Measurements from ENCODE around the gene TRAPPC14.
"Not testable (repeated sequence)": the region's sequence is repeated elsewhere in the genome, so short reads cannot be mapped to it uniquely, and the experiment has no call there.

TRAPPC14 gene

DNA sequence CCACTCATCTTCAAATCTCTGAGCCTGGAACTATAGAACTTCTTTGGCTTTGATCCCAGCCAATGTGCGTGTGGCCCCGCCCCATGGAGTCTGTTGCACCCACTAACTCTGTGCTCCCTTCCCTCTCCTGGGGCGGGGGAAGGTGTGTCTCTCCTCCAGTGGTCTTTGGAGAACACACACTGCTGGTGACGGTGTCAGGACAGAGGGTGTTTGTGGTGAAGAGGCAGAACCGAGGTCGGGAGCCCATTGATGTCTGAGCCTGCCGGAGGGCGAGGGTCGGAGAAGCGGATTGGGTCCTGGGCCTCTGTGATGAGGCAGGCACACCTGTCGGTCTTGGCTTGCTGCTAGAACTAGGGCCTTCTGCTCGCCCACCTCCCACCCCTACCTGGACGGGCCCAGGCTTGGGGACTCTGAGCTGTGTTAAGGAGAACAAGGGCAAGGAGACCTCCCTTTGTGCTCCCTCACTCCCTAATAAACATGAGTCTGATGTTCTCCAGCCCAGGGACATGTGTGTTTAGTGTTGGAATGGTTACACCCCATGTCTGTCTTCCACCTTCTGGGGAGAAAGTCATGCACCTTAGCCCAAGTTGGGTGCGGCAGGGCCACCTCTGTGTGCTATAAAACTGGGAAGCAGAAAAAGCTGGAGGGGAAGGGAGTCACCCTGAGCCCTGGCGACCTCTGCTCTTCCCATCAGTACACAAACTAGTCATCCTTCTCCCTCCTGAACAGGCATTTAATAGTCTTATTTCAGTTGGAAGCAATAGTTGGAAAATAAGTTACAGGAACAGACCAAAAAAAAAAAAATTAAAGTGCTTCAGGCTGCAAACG lies 4.6 kb downstream of the TRAPPC14 start:
- DNase-seq, result no peak

DNA sequence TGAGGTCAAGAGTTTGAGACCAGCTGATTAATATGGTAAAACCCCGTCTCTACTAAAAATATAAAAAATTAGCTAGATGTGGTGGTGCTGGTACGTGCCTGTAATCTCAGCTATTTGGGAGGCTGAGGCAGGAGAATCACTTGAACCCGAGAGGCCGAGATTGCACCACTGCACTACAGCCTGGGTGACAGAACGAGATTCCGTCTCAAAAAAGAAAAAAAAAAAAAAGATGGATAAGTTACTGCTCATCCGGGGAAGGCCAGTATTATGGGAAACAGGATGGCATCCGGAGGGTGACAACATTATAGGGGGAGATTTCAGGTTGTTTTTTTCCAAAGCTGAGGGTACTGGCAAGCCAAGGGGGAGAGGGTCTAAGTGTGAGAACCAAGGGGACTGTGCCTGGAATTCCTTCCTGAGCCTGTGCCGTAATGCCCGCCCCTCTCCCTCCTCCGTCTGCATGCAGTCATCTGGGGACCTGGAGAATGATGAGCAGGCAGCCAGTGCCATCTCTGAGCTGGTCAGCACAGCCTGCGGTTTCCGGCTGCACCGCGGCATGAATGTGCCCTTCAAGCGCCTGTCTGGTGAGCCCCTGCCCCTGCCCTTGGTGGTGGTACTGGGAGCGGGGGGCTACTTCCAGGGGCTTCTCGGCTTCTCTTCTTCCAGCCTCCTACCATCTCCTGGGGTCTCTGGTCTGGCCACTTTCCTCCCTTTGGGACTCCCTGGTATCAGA lies 5.4 kb downstream of the TRAPPC14 start:
- DNase-seq, result no peak

DNA sequence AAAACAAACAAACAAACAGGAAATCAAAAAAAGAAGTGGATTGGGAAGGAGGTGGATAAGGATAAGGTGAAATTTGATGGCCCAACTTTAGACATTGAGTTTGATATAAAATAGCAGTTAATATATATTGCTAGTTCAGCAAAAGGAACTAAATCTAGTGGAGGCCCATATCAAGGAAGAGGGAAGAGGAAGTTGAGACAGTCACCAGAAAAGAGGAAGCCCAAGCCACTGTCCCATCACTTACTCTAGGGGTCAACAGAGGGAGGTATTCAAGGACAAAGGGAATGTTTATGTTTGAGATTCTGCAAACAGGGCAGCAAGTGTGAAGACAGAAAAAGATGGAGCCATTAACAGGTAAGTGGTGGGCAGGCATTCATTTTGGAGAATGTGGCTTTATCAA lies 6.1 kb downstream of the TRAPPC14 start:
- DNase-seq, result no peak

DNA sequence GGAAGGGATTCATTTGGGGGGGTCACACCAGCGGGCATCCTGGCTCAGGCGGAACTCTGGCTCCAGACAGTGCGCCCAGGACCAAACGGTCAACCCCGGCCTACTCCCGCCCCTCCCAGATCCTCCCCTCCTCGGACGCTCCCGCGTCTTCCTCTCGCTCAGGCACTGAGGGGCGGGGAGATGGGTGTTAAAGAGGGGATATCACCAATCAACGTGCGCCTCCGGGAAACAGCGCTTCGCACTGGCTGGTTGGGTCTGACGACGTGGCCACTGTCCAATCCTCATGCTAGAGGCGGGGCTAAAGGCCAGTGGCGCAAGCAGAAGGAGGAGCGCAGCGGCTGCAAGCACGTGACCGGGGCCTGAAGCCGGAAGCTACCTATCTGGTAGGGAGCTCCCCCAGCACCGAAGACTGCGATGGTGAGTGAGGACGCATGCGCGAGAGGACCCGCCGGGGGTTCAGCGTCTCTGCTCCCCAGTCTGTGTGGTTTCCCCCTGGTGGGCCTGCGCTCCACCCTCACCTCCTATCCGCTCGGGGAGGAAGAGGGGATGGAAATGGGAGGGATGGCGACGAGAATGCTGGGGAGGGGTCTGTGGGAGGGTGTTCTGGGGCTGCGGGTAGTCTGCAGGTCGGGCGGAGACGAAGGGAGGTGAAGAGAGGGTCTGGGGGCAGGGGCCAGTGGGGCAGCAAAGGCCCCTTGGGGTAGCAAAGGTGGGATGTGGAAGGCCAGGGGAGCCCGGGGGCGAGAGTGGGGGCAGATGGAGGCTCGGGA lies 9.8 kb downstream of the TRAPPC14 start, which contains the start of gene LAMTOR4:
TSS of gene LAMTOR4 (plus strand) at position 360 of the 770 bp plus-strand sequence. CDS start at position 415, 55 bp downstream.
- peak; percentile 99 for DNase-seq

DNA sequence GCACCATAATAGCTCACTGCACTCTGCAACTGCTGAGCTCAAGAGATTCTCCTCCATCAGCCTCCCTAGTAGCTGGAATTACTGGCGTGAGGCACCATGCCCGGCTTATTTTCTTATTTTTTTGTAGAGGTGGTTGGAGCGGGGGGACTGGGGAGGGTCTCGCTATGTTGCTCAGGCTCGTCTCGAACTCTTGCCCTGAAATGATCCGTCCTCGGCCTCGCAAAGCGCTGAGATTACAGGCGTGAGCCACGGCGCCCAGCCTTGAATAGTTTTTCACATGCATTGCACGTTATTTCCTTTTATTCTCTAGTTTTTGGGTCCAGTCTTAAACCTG lies 10.3 kb downstream of the TRAPPC14 start:
- DNase-seq, result no peak

DNA sequence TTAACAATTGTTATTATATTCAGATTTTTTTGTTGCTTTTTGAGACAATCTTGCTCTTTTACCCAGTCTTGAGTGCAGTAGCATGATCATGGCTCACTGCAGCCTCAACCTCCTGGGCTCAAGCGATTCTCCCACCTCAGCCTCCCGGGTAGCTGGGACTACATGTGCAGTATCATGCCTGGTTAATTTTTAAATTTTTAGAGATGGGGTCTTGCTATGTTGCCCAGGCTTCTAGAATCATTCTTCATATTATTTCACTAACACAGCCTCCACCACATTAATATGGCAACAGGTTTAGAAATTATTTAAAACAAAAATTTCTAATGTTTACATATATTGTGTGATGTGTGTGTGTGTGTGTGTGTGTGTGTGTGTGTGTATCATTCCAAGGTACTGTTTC lies 11.2 kb downstream of the TRAPPC14 start:
- no peak for DNase-seq

DNA sequence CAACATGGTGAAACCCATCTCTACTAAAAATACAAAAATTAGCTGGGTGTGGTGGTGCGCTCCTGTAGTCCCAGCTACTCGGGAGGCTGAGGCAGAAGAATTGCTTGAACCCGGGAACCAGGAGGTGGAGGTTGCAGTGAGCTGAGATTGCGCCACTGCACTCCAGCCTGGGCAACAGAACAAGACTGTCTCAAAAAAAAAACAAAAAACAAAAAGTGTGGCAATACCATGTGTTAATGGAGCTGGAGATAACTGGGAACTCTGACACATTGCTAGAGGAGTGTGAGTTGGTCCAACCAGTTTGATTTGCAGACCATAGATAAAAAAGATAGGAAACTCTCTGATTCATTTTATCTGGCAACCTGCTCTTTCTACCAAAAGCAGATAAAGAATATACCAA lies 12.2 kb downstream of the TRAPPC14 start:
- DNase-seq, result peak; percentile 38

DNA sequence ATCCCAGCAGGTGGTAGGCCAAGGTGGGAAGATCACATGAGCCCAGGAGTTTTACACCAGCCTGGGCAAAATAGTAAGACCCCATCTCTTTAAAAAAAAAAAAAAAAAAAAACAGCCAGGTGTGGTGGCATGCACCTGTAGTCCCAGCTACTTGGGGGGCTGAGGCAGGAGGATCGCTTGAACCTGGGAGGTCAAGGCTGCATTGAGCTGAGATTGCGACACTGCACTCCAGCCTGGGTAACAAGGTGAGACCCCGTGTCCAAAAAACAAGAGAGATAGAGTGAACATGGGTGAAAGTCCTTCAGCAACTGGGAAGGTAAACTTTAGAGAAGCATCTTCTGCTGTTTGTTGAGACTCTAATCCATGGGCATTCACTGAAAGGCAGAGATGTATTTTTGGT lies 16.1 kb downstream of the TRAPPC14 start:
- DNase-seq, result no peak

DNA sequence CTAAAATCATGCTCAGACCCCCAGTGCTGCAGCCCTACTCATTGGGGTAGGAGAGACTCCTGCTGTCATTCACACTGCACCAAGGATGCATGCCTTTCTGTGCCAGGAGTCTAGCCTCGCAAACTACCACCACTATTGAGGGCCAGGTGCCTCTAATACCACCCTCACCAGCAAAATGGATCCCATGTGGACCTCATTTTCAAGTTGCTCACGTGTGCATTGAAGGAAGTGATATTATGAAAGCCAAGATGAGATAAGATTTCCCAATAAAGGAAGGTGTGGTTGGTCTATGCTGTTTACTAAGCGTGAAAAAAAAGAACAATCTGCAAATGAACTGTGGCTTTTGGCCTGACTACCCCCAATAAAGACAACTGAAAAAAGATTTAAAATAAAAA lies 17.0 kb downstream of the TRAPPC14 start:
- no peak for DNase-seq

DNA sequence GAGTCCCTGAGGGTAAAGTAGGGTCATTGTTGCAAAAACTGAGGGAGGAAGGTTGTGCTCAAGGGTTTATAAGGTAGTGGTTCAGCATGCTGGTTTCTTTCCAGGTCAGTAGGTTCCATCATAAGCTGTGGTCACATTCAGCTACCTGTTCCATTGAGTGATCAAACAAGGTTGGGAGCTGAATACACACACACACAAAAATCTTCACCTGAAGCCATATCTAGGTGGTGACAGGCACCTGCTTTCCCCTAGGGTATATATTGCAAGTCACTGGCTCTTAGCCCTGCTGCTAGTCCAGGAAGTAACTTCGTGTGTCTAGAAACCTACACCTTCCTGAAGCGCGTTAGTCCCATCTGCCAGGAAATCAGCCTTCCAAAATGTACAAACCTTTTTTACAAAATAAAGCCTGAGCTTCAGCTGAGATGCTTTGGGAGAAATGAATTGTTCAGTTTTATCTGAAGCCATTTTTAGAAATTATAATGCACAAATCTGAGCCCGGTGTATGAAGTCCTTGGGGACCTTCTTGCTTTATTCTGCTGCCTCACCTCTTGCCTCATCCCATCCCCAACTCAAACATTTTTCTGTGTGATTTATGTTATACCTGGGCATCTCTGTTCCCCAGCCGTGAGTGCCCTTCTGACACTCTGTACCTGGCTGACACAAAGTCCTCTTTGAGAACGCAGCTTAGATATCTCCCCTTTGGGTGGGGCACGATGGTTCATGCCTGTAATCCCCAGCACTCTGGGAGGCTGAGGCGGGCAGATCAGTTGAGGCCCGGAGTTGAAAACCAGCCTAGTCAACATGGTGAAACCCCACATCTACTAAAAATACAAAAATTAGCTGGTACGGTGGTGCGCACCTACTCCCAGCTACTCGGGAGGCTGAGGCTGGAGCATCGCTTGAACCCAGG lies 20.4 kb downstream of the TRAPPC14 start:
- DNase-seq, result no peak

DNA sequence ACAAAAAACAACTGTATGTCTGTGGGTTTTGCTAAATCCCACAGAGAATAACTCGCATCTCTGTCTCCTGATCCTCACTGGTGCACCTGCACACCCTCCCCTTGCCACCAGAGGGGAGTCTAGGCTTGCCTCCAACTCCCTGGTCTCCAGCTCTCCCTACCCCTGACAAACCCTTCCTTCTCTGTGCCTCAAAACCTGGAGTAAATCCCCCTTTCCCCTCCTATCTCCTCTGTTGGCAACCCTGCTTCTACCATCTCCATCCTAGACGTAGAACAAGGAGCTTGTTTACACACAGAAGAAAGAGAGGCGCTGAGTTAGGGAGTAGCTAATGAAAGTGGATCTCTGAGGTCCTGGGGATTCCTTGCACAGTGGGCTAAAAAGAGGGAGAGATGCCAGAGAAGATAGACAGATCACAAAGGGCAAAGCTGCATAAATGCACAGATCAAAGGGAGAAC lies 25.8 kb downstream of the TRAPPC14 start:
- DNase-seq, result peak; percentile 64

DNA sequence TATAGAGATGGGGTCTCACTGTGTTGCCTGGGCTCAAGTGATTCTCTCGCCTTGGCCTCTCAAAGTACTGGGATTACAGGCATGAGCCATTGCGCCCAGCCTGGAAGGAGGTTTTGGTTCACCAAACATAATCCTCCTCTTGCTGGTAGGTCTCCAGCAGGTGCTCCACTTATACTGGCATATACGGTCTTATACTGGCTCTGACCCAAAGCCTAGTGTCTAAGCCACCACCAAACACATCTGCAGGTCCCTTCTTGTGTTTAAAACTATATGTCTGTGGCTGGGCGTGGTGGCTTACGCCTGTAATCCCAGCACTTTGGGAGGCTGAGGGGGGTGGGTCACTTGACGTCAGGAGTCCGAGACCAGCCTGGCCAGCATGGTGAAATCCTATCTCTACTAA lies 26.4 kb downstream of the TRAPPC14 start:
- DNase-seq, result no peak

DNA sequence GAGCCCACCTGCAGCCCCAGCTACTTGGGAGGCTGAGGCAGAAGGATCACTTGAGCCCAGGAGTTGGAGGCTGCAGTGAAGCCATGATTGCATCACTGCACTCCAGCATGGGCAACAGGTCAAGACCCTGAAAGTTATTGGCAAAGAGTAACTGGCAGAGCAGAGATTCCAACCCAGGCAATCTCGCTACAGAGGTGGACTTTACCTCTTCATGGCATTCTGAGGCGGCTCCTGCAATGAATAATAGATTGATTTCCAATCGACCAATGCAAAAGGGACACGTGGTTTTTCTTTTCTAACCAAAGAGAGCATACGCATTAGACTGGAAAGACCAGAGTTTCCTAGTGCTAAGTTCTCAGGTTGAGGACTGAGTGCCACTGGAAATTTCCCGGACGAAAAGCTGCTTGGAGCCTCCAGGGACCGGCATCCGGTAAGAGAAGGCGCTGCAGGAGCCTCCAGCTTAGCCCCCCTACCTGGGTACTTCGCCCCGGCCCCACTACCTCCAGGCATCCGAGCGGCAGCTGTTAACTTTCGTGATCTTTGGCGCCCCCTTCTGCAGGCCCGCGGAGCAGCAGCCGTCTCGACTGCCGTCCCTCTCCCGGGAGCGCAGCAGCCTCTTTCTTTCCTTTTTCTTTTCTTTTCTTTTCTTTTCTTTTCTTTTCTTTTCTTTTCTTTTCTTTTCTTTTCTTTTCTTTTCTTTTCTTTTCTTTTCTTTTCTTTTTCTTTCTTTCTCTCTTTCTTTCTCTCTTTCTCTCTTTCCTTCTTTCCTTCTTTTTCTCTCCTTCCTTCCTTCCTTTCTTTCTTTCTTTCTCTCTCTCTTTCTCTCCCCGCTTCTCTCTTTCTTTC lies 27.7 kb downstream of the TRAPPC14 start:
- no peak for DNase-seq

DNA sequence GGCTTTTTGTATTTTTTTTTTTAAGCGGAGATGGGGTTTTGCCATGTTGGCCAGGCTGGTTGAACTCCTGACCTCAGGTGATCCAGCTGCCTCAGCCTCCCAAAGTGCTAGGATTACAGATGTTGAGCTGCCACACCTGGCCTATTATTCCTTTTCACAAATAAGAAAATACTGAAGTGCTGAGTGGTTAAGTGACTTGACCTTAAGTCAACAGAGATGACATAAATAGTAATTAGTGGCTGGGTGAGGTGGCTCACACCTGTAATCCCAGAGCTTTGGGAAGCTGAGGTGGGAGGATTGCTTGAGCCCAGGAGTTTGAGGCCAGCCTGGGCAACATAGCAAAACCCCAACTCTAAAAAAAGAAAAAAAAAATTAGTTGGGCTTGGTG lies 28.3 kb downstream of the TRAPPC14 start:
- DNase-seq, result not testable (repeated sequence)

DNA sequence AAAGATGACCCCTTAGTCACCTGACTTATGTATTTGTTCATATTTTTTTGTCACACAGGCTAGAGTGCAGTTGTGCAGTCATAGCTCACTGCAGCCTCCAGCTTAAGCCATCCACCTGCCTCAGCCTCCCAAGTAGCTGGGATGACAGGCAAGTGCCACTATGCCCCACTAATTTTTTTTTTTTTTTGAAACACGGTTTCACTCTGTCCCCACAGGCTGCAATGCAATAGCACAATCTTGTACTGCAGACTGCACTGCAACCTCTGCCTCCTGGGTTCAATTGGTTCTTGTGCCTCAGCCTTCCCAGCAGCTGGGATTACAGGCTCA lies 29.9 kb downstream of the TRAPPC14 start:
- no peak for DNase-seq

DNA sequence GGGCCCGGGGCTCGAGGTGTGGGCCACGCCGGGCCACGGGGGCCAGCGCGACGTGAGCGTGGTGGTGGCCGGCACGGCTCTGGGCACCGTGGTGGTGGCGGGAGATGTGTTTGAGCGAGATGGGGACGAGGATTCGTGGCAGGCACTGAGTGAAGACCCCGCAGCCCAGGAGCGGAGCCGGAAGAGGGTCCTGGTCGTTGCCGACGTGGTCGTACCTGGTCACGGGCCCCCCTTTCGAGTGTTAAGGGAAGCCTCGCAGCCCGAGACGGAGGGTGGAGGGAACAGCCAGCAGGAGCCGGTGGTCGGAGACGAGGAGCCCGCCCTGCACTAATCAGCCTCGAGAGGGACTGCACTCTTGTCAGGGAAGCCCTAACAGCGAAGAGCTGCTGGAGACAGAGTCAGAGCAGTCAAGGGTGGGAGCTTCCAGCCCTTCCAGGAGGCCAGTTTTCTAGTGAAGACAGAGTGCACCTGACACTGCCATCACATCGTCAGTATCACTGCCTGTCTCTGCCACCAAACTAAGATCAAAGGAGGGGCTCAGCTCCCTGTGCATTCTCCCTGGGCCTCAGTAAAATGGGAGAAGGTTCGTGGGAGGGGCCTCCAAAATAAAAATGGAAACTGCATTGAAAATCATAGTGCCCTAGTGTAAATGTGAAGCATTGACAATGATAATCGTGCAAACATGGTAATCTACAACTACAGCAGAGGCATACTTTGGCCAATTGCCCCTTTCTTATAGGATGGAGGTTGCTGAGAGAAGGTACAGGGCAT lies 30.5 kb downstream of the TRAPPC14 start:
- DNase-seq, result no peak

DNA sequence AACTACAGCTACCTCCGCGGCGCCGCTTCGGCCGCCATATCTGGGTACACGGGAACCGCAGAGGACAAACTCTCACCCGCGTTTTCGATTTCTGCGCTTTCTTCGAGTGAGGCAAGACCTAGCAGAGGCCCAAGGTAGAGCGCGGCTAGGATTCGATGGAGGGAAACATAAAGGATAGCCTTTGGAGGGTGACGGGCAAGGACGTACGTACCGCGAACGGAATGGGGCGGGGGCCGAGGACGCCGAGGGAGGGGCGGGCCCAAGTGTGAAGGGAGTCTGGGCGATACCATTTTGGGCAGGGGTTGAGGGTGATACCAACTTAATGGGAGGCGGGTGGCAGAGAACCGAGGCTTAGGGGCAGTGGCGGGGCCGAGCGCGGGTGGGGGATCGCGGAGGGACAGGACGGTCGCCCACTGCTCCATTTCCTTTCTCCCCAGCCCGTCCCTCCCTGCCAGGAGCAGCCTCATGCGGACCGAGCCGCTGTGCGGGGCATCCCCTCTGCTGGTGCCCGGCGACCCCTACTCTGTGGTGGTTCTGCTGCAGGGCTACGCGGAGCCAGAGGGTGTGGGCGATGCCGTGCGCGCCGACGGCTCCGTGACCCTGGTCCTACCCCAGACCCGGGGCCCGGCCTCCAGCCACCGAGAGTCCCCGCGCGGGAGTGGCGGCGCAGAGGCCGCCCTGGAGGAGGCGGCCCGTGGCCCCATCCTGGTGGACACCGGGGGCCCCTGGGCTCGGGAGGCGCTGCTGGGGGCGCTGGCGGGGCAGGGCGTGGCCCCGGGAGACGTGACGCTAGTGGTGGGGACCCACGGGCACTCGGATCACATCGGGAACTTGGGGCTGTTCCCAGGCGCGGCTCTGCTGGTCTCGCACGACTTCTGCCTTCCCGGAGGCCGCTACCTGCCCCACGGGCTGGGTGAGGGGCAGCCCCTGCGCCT lies 31.3 kb downstream of the TRAPPC14 start, which contains the start of gene MBLAC1:
TSS of gene MBLAC1 (plus strand) at position 37 of the 935 bp plus-strand sequence. CDS start at position 466, 429 bp downstream.
- peak; percentile 88 for DNase-seq

DNA sequence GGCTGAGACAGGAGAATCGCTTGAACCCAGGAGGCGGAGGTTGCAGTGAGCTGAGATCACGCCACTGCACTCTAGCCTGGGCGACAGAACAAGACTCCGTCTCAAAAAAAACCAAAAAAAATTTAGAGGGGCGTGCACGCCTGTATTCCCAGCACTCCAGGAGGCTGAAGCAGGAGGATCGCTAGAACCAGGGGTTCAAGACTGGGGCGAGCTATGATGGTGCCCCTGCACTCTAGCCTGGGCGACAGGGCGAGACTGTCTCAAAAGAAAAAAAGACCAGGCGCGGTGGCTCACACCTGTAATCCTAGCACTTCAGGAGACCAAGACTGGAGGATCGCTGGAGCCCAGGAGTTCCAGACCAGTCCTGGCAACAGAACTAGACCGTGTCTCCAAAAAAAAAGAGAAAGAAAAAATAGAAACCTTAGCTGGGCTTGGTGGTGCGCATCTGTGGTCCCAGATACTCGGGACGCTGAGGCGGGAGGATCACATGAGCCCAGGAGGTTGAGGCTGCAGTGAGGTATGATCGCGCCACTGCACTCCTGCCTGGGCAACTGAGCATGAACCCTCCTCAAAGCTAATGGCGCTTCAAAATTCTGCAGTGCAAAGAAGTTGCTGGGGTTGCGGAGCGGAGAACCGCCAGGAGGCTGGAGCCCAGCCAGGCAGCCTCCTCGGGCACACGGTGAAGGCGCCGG lies 32.1 kb downstream of the TRAPPC14 start:
- DNase-seq, result no peak
